ENCODE results near the gene KPTN.

KPTN gene

GRCh38 chr19:47483800-47484690 is at the start of gene KPTN:
Gene KPTN, minus strand, starts transcription at chr19:47484219. Its CDS starts 59 bp downstream, at chr19:47484160.
- DNase-seq: peak; percentile 93

GRCh38 chr19:47531640-47532387 is 47.8 kb upstream of the KPTN start:
- no peak for DNase-seq

- DNase-seq: no peak
Observed at GRCh38 chr19:47529018-47529742, 45.2 kb upstream of the KPTN start.

GRCh38 chr19:47526798-47527197 is 42.8 kb upstream of the KPTN start:
- DNase-seq: no peak

- DNase-seq: no peak
Observed at GRCh38 chr19:47523473-47523872, 39.5 kb upstream of the KPTN start.

GRCh38 chr19:47521473-47522180 is 37.6 kb upstream of the KPTN start:
- no peak for DNase-seq

GRCh38 chr19:47520839-47521238 is 36.8 kb upstream of the KPTN start:
- no peak for DNase-seq

- no peak for DNase-seq
Observed at GRCh38 chr19:47520343-47520806, 36.4 kb upstream of the KPTN start.

- no peak for DNase-seq
Observed at GRCh38 chr19:47518854-47519253, 34.8 kb upstream of the KPTN start.

- DNase-seq: peak; percentile 37
Observed at GRCh38 chr19:47518139-47518538, 34.1 kb upstream of the KPTN start.

- DNase-seq: peak; percentile 100
Observed at GRCh38 chr19:47514869-47515588, 31.0 kb upstream of the KPTN start, which contains the start of gene NAPA. Gene NAPA, minus strand, starts transcription at chr19:47515063. Its CDS starts 123 bp downstream, at chr19:47514940.

- no peak for DNase-seq
Observed at GRCh38 chr19:47514151-47514868, 30.3 kb upstream of the KPTN start.

GRCh38 chr19:47512948-47513319 is 28.9 kb upstream of the KPTN start:
- no peak for DNase-seq

- no peak for DNase-seq
Observed at GRCh38 chr19:47512183-47512947, 28.3 kb upstream of the KPTN start.

- DNase-seq: no peak
Observed at GRCh38 chr19:47511681-47512080, 27.7 kb upstream of the KPTN start.

GRCh38 chr19:47511128-47511517 is 27.1 kb upstream of the KPTN start:
- no peak for DNase-seq

GRCh38 chr19:47510516-47511127 is 26.6 kb upstream of the KPTN start:
- DNase-seq: no peak

GRCh38 chr19:47509973-47510372 is 26.0 kb upstream of the KPTN start:
- DNase-seq: no peak

- DNase-seq: no peak
Observed at GRCh38 chr19:47509170-47509847, 25.3 kb upstream of the KPTN start.

All from activated CD4-positive, alpha-beta T cell treated with anti-CD3 and anti-CD28 coated beads, Interleukin-2, Interleukin-6, amounts not matched to agents 100 ng/mL and 50 ng/mL, durations not matched to agents 16 hours and 8 hours (primary cell).